SK-MEL-5 (cell line): ENCODE data around the gene AFTPH. TPM values are rescaled to one million over a fixed set of nuclear protein-coding genes. Genes with fewer than 3 reads are reported as not detected.

Experiments used
- DNase-seq: peaks from one replicate; pipeline ENCODE4 v3.0.0-alpha.2; 2016; ENCODE audit warnings: low read depth, low spot score
- in situ Hi-C: cut with HindIII; loops from 2 replicates; pipeline ENCODE4 v1.10.0; 2016; ENCODE audit warnings: low sequenced_read_pairs, high pct_unique_total_duplicates, low pct_unique_long_range_greater_than_20kb
- total RNA-seq: library from RNA; depleted of rRNA; stranded (reverse); fragments of >200 nt; shearing (Covaris generic); gene quantifications from 2 replicates; pipeline ENCODE4 v1.2.3, GENCODE V29; 2014

Gene AFTPH
- total RNA-seq, 1 experiment from 2014 or later, result 44.7 TPM

- no peak for DNase-seq
- in situ Hi-C loops, result no loop called here
Observed at GRCh38 chr2:64489081-64489751, 34.9 kb upstream of the AFTPH start.

GRCh38 chr2:64491426-64491825 is 32.7 kb upstream of the AFTPH start:
- in situ Hi-C loops, result no loop called here
- no peak for DNase-seq

GRCh38 chr2:64492272-64492671 is 31.9 kb upstream of the AFTPH start:
- in situ Hi-C loops, result no loop called here
- no peak for DNase-seq

- in situ Hi-C loops, result no loop called here
- no peak for DNase-seq
Observed at GRCh38 chr2:64492821-64493220, 31.3 kb upstream of the AFTPH start.

GRCh38 chr2:64493788-64494187 is 30.3 kb upstream of the AFTPH start:
- no peak for DNase-seq
- in situ Hi-C loops, result no loop called here

GRCh38 chr2:64498438-64498837 is 25.7 kb upstream of the AFTPH start:
- DNase-seq, result no peak
- in situ Hi-C loops, result no loop called here

- no peak for DNase-seq
- in situ Hi-C loops, result no loop called here
Observed at GRCh38 chr2:64500549-64500948, 23.6 kb upstream of the AFTPH start.

GRCh38 chr2:64501946-64502345 is 22.2 kb upstream of the AFTPH start:
- in situ Hi-C loops, result no loop called here

GRCh38 chr2:64502860-64503259 is 21.3 kb upstream of the AFTPH start:
- no peak for DNase-seq
- in situ Hi-C loops, result no loop called here

More at GRCh38 chr2:64501946-64502345, 22.2 kb upstream of the AFTPH start:
- DNase-seq, result no peak

- in situ Hi-C loops, result no loop called here
- DNase-seq, result no peak
Observed at GRCh38 chr2:64504774-64505720, 19.1 kb upstream of the AFTPH start.

GRCh38 chr2:64506686-64507085 is 17.4 kb upstream of the AFTPH start:
- in situ Hi-C loops, result no loop called here
- no peak for DNase-seq

GRCh38 chr2:64514008-64514407 is 10.1 kb upstream of the AFTPH start:
- in situ Hi-C loops, result no loop called here
- DNase-seq, result no peak

- in situ Hi-C loops, result no loop called here
- no peak for DNase-seq
Observed at GRCh38 chr2:64515086-64515485, 9.0 kb upstream of the AFTPH start.

GRCh38 chr2:64516651-64517510 is 7.2 kb upstream of the AFTPH start:
- DNase-seq, result no peak
- in situ Hi-C loops, result no loop called here

GRCh38 chr2:64517511-64517884 is 6.6 kb upstream of the AFTPH start:
- DNase-seq, result no peak
- in situ Hi-C loops, result no loop called here

GRCh38 chr2:64522843-64523428 is 1.2 kb upstream of the AFTPH start:
- in situ Hi-C loops, result no loop called here
- DNase-seq, result peak; percentile 91

- peak; percentile 34 for DNase-seq
- in situ Hi-C loops, result no loop called here
Observed at GRCh38 chr2:64524604-64525316, 632 bp downstream of the AFTPH start.
